DND-41 (cell line): ENCODE data around the gene GRIP2.

Experiments
- ATAC-seq: fragments of 200-7000 bp; cut with Tn5 transposase; 3 replicates; pipeline ENCODE4 v1.9.1; 2021; ENCODE audit warnings: low read depth; ENCODE audit not compliant: insufficient read depth
- DNase-seq: peaks from one replicate; pipeline ENCODE4 v3.0.0-alpha.2; 2020
- H2AFZ ChIP-seq: 2 replicates; pipeline ENCODE4 v1.6.0; 2012; ENCODE audit warnings: low read depth, low read length
- H3K27ac ChIP-seq: 2 replicates; pipeline ENCODE4 v1.5.1; 2012; ENCODE audit warnings: low read length, inconsistent platforms
- H3K27me3 ChIP-seq: fragments of 200-600 bp; sonication (generic); 2 replicates; pipeline ENCODE4 v1.6.0; 2012; ENCODE audit warnings: low read length, mild to moderate bottlenecking, inconsistent platforms; ENCODE audit not compliant: insufficient read depth, poor library complexity
- H3K36me3 ChIP-seq: 2 replicates; pipeline ENCODE4 v1.5.1; 2012; ENCODE audit warnings: low read length, inconsistent platforms; ENCODE audit not compliant: insufficient read depth
- H3K4me1 ChIP-seq: 2 replicates; pipeline ENCODE4 v1.5.1; 2012; ENCODE audit warnings: mild to moderate bottlenecking, low read length; ENCODE audit not compliant: insufficient read depth
- H3K4me2 ChIP-seq: 2 replicates; pipeline ENCODE4 v1.6.0; 2012; ENCODE audit warnings: mild to moderate bottlenecking, moderate library complexity, low read length, inconsistent platforms; ENCODE audit not compliant: insufficient read depth
- H3K4me3 ChIP-seq, 2 experiments: fragments of 200-600 bp in 1 of 2; shearing (Covaris generic) in 1 of 2; 2 replicates each; pipeline ENCODE4 v1.5.1; 2012 to 2016; ENCODE audit warnings: inconsistent platforms in 2 of 2, low read length in 2 of 2, mild to moderate bottlenecking in 2 of 2, low read depth in 1 of 2, moderate library complexity in 1 of 2
- H3K79me2 ChIP-seq: 2 replicates; pipeline ENCODE4 v1.6.0; 2012; ENCODE audit warnings: low read length, inconsistent platforms; ENCODE audit not compliant: insufficient read depth
- H3K9ac ChIP-seq: 2 replicates; pipeline ENCODE4 v1.6.0; 2012; ENCODE audit warnings: low read depth, mild to moderate bottlenecking, inconsistent platforms, low read length, moderate library complexity
- H3K9me3 ChIP-seq: 2 replicates; pipeline ENCODE4 v1.5.1; 2012; ENCODE audit warnings: low read length, moderate library complexity, mild to moderate bottlenecking, inconsistent platforms; ENCODE audit not compliant: insufficient read depth, severe bottlenecking
- H4K20me1 ChIP-seq: 2 replicates; pipeline ENCODE4 v1.6.0; 2012; ENCODE audit warnings: low read length; ENCODE audit not compliant: insufficient read depth
- EZH2 ChIP-seq: IDR thresholded peaks from 3 replicates; pipeline ENCODE4 v1.6.1; 2012; ENCODE audit warnings: borderline replicate concordance, low read depth, mild to moderate bottlenecking, moderate library complexity, low read length, inconsistent platforms; ENCODE audit not compliant: severe bottlenecking
- TF ChIP-seq, protein P1 (sequence below): IDR thresholded peaks from 2 replicates; pipeline ENCODE4 v1.5.1; 2012; ENCODE audit warnings: borderline replicate concordance, low read length, moderate library complexity, mild to moderate bottlenecking; ENCODE audit not compliant: poor library complexity, severe bottlenecking; ENCODE audit errors: extremely low read depth

The GRIP2 gene

DNA sequence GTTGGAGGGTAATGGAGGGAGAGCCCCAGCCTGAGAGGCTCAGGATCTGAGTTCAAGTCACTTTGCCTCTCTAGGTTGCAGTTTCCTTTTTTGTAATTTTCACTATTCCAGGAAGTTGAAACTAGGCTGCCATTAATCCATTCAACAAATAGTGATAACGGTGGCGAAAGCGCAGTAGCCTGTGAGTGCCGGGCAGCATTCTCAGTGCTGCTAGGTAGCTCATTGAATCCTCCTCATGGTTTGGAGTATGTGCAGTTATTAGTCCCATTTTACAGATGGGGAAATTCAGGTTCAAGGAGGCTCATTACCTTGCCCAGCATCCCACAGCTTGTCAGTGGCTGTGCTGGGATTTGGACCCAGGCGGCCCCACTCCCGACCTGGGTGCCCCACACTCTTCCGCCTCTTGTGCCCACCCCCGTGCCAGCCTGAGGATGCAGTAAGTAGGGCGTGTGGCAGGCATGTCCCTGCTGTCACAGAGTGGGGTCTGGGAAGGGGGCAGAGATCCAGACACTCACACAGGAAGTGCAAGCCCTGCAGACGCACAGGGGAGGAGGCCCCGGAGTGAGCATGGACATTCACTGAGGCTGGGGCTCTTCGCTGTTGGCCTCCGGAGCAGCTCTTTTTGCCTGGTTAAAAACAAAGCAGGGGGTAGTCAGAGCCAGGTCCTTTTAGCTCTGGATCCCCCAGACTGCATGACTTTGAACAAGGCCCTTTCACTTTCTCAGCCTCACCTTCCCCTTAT, 79.0 kb downstream of the GRIP2 start:
- Histone ChIP-seq H3K4me2 (no peak overlapping the region), H3K4me1 (no peaks in the 10 kb centered on the region), H4K20me1 (peaks cover 12% of the 10 kb centered on the region; the same call in 1 of the 2 replicates), H2AFZ (no peak overlapping the region), H3K27ac (no peak overlapping the region), H3K27me3 (no peaks in the 10 kb centered on the region), H3K36me3 (peaks cover 31% of the 10 kb centered on the region), H3K79me2 (no peaks in the 10 kb centered on the region), H3K4me3 (no peak overlapping the region), H3K9ac (no peak overlapping the region), H3K9me3 (no peaks in the 10 kb centered on the region)
- TF ChIP-seq, protein P1, sequence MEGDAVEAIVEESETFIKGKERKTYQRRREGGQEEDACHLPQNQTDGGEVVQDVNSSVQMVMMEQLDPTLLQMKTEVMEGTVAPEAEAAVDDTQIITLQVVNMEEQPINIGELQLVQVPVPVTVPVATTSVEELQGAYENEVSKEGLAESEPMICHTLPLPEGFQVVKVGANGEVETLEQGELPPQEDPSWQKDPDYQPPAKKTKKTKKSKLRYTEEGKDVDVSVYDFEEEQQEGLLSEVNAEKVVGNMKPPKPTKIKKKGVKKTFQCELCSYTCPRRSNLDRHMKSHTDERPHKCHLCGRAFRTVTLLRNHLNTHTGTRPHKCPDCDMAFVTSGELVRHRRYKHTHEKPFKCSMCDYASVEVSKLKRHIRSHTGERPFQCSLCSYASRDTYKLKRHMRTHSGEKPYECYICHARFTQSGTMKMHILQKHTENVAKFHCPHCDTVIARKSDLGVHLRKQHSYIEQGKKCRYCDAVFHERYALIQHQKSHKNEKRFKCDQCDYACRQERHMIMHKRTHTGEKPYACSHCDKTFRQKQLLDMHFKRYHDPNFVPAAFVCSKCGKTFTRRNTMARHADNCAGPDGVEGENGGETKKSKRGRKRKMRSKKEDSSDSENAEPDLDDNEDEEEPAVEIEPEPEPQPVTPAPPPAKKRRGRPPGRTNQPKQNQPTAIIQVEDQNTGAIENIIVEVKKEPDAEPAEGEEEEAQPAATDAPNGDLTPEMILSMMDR, result no peak
- no peak for TF ChIP-seq EZH2
- DNase-seq, result no peak
- no peak for ATAC-seq

DNA sequence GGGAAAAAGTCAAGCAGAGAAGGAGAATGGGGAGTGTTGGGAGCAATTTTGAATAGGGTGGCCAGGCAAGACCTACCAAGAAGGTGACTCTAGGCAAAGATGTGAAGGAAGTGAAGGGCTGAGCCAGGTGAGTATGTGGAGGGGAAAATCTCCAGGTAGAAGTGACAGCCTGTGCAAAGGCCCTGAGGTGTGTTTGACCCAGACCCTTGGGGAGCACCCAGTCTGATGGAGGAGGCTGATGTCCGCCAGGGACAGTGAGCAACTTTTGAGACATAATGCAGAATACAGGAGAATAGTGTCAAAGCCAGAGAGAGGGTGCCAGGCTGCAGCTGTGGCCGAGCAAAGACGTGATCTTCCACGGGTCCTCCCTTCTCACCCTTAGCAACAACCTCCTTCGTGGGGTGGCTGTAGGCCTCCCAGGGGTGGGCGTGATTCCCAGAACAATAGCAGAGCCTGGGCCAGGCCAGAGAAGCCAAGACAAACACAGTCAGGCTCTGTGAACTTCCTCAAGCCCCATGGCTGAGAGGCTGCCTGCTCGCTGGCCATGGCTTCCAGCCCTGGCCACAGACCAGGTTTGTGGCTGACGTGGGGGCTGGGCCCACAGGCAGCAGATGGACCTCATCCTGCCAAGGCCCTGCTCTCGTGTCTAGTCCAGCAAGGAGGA, 79.7 kb downstream of the GRIP2 start:
- H3K79me2 ChIP-seq, result no peaks in the 10 kb centered on the region
- no peaks in the 10 kb centered on the region for H3K27me3 ChIP-seq
- H3K27ac ChIP-seq, result no peak overlapping the region
- H4K20me1 ChIP-seq, result peaks cover 12% of the 10 kb centered on the region; the same call in 1 of the 2 replicates
- DNase-seq, result no peak
- no peak overlapping the region for H3K4me2 ChIP-seq
- H3K9ac ChIP-seq, result no peak overlapping the region
- H2AFZ ChIP-seq, result no peak overlapping the region
- H3K4me1 ChIP-seq, result no peaks in the 10 kb centered on the region
- no peaks in the 10 kb centered on the region for H3K9me3 ChIP-seq
- no peak overlapping the region for H3K4me3 ChIP-seq
- no peak for ATAC-seq
- TF ChIP-seq, protein P1, result no peak
- TF ChIP-seq EZH2, result no peak
- H3K36me3 ChIP-seq, result peaks cover 31% of the 10 kb centered on the region

DNA sequence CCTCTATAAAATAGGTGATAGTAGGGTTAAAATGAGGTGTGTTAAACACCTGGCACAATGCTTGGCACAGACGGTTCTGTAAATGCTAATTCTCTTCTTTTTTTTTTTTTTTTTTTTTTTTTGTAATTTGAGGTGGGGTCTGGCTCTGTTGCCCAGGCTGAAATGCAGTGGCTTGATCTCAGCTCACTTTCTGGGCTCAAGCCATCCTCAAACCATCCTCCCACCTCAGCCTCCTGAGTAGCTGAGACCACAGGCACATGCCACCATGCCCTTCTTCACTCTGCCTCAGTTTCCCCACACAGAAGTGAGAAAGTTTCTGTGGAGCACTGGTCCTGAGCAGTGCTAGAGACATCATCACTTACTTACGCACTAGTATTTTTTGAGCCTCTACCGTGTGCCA, 80.4 kb downstream of the GRIP2 start:
- no peaks in the 10 kb centered on the region for H3K4me1 ChIP-seq
- H3K4me2 ChIP-seq, result no peak overlapping the region
- no peaks in the 10 kb centered on the region for H3K79me2 ChIP-seq
- H3K9ac ChIP-seq, result no peak overlapping the region
- TF ChIP-seq EZH2, result no peak
- TF ChIP-seq, protein P1, result no peak
- H3K4me3 ChIP-seq, result no peak overlapping the region
- H3K9me3 ChIP-seq, result no peaks in the 10 kb centered on the region
- peaks cover 37% of the 10 kb centered on the region for H3K36me3 ChIP-seq
- no peak overlapping the region for H2AFZ ChIP-seq
- H4K20me1 ChIP-seq, result peaks cover 12% of the 10 kb centered on the region; the same call in 1 of the 2 replicates
- no peaks in the 10 kb centered on the region for H3K27me3 ChIP-seq
- H3K27ac ChIP-seq, result no peak overlapping the region
- DNase-seq (no peak), ATAC-seq (no peak)
